PC-9 (cell line): ENCODE results near the gene ANKRD36. TPM values are rescaled to one million over a fixed set of nuclear protein-coding genes. Genes with fewer than 3 reads are reported as not detected.
"Not testable (repeated sequence)": the region's sequence is repeated elsewhere in the genome, so short reads cannot be mapped to it uniquely, and the experiment has no call there.

Experiments used
- BruUV-seq: library from RNA; stranded (reverse); fragments of 400-500 nt; replicated peaks from 2 replicates; lab custom pipeline; 2021; lab: Mats Ljungman, UMichigan
- CTCF ChIA-PET: fragments of 300-600 bp; sonication (Branson Sonifier 250); formaldehyde crosslinking; loops from one replicate; lab custom pipeline; 2022; ENCODE audit warnings: antibody characterized with exemption; lab: Charles Lee
- POLR2A ChIA-PET: fragments of 300-600 bp; sonication (Branson Sonifier 250); formaldehyde crosslinking; loops from one replicate; lab custom pipeline; 2022; ENCODE audit warnings: antibody characterized with exemption; ENCODE audit not compliant: unreplicated experiment; lab: Charles Lee
- DNase-seq, 2 experiments: peaks; one replicate each; pipeline versions ENCODE4 v3.0.0 to v3.0.0-alpha.2; 2015 to 2022; ENCODE audit warnings: mixed read lengths in 1 of 2
- H2AFZ ChIP-seq: fragments of 200-600 bp; sonication (generic); 2 replicates; pipeline ENCODE4 v1.8.1; 2017; ENCODE audit warnings: antibody characterized with exemption
- H3F3A ChIP-seq: fragments of 200-600 bp; sonication (generic); 2 replicates; pipeline ENCODE4 v1.8.1; 2017; ENCODE audit warnings: antibody characterized with exemption, mild to moderate bottlenecking, low read depth; ENCODE audit not compliant: insufficient read depth
- H3K27ac ChIP-seq: fragments of 200-600 bp; sonication (generic); 2 replicates; pipeline ENCODE4 v1.6.1; 2016; ENCODE audit warnings: mixed run types
- H3K27me3 ChIP-seq: fragments of 200-600 bp; sonication (generic); 2 replicates; pipeline ENCODE4 v1.6.1; 2016; ENCODE audit warnings: low read depth, mixed run types; ENCODE audit not compliant: insufficient read depth
- H3K36me3 ChIP-seq: fragments of 200-600 bp; sonication (generic); 2 replicates; pipeline ENCODE4 v1.6.1; 2016; ENCODE audit warnings: low read depth, mixed run types
- H3K4me1 ChIP-seq: fragments of 200-600 bp; sonication (generic); replicated peaks from 2 replicates; pipeline ENCODE4 v1.6.1; 2016; ENCODE audit warnings: mixed run types; ENCODE audit not compliant: insufficient read depth
- H3K4me2 ChIP-seq: fragments of 200-600 bp; sonication (generic); 2 replicates; pipeline ENCODE4 v1.6.1; 2017; ENCODE audit warnings: mixed run types
- H3K4me3 ChIP-seq: fragments of 200-600 bp; sonication (generic); 2 replicates; pipeline ENCODE4 v1.6.1; 2016; ENCODE audit warnings: mixed run types
- H3K79me2 ChIP-seq: fragments of 200-600 bp; sonication (generic); 2 replicates; pipeline ENCODE4 v1.6.1; 2017; ENCODE audit warnings: low read depth, mixed run types
- H3K9me2 ChIP-seq: fragments of 200-600 bp; sonication (generic); 2 replicates; pipeline ENCODE4 v1.8.1; 2017; ENCODE audit warnings: mild to moderate bottlenecking; ENCODE audit not compliant: insufficient read depth
- H3K9me3 ChIP-seq: fragments of 200-600 bp; sonication (generic); 2 replicates; pipeline ENCODE4 v1.8.1; 2016; ENCODE audit warnings: low read depth; ENCODE audit not compliant: insufficient read depth
- H4K20me1 ChIP-seq: fragments of 200-600 bp; sonication (generic); 2 replicates; pipeline ENCODE4 v1.8.1; 2017; ENCODE audit not compliant: insufficient read depth
- CTCF ChIP-seq: fragments of 200-600 bp; sonication (generic); conservative IDR thresholded peaks from 2 replicates; pipeline ENCODE4 v1.6.1; 2017; ENCODE audit warnings: mixed run types, antibody characterized with exemption, mild to moderate bottlenecking, moderate library complexity
- EZH2 ChIP-seq: fragments of 200-600 bp; sonication (generic); IDR thresholded peaks from 2 replicates; pipeline ENCODE4 v1.8.0; 2017; ENCODE audit warnings: antibody characterized with exemption, low read depth
- intact Hi-C: fragments of 100-400 bp; cut with micrococcal nuclease; formaldehyde crosslinking; loops from one replicate; pipeline ENCODE4 v1.10.0; 2022; ENCODE audit not compliant: unreplicated experiment
- total RNA-seq: library from RNA; stranded (reverse); gene quantifications from 2 replicates; pipeline ENCODE4 v1.2.3, GENCODE V29; 2021

Gene ANKRD36
- total RNA-seq, 1 experiment from 2014 or later, result 26.9 TPM

GRCh38 chr2:97266449-97266848, 153.5 kb downstream of the ANKRD36 start:
- H3K36me3 ChIP-seq, H3K9me3 ChIP-seq, POLR2A ChIA-PET, BruUV-seq, H2AFZ ChIP-seq, H3K27me3 ChIP-seq, H3K27ac ChIP-seq, H3F3A ChIP-seq, H3K79me2 ChIP-seq, intact Hi-C loops, H3K4me1 ChIP-seq, H4K20me1 ChIP-seq, H3K4me2 ChIP-seq, H3K4me3 ChIP-seq, DNase-seq, H3K9me2 ChIP-seq, CTCF ChIA-PET: not testable (repeated sequence)

GRCh38 chr2:97267411-97268074, 154.6 kb downstream of the ANKRD36 start:
- H3K4me1 ChIP-seq, result no peaks in the 10 kb centered on the region
- H3K9me2 ChIP-seq, result no peaks in the 10 kb centered on the region
- H2AFZ ChIP-seq, result no peak overlapping the region
- POLR2A ChIA-PET, result no interaction called here
- no peaks in the 10 kb centered on the region for H3F3A ChIP-seq
- CTCF ChIA-PET, result no interaction called here
- peaks cover 3% of the 10 kb centered on the region; the same call in 1 of the 2 replicates for H3K9me3 ChIP-seq
- intact Hi-C loops, result no loop called here
- H3K27ac ChIP-seq, result no peak overlapping the region
- no peak overlapping the region for H3K4me2 ChIP-seq
- no peaks in the 10 kb centered on the region for H4K20me1 ChIP-seq
- no peaks in the 10 kb centered on the region for H3K79me2 ChIP-seq
- peak in 1 of 2 experiments; percentile 34 for DNase-seq
- H3K4me3 ChIP-seq, result no peak overlapping the region
- H3K27me3 ChIP-seq, result no peaks in the 10 kb centered on the region
- TF ChIP-seq CTCF, result no peak
- TF ChIP-seq EZH2, result no peak
- H3K36me3 ChIP-seq, result no peaks in the 10 kb centered on the region
- no TSS peak for BruUV-seq

- CTCF ChIA-PET, POLR2A ChIA-PET, H3K4me2 ChIP-seq, BruUV-seq, H3K9me2 ChIP-seq, H3F3A ChIP-seq, H3K79me2 ChIP-seq, H3K27ac ChIP-seq, H4K20me1 ChIP-seq, H3K36me3 ChIP-seq, H3K4me1 ChIP-seq, H2AFZ ChIP-seq, H3K27me3 ChIP-seq, intact Hi-C loops, H3K4me3 ChIP-seq, H3K9me3 ChIP-seq: not testable (repeated sequence)
- DNase-seq, result peak in 1 of 2 experiments; percentile 32
Measured at GRCh38 chr2:97268075-97268591, 155.2 kb downstream of the ANKRD36 start.

- CTCF ChIA-PET, intact Hi-C loops: not testable (repeated sequence)
Measured at GRCh38 chr2:97276232-97276798, 163.4 kb downstream of the ANKRD36 start.

GRCh38 chr2:97285187-97285586, 172.2 kb downstream of the ANKRD36 start:
- H2AFZ ChIP-seq, H3F3A ChIP-seq, H3K27me3 ChIP-seq, H4K20me1 ChIP-seq, H3K79me2 ChIP-seq, DNase-seq, H3K36me3 ChIP-seq, H3K9me2 ChIP-seq, H3K9me3 ChIP-seq, POLR2A ChIA-PET, H3K4me2 ChIP-seq, BruUV-seq, intact Hi-C loops, H3K4me1 ChIP-seq, H3K27ac ChIP-seq, CTCF ChIA-PET, H3K4me3 ChIP-seq: not testable (repeated sequence)

More at GRCh38 chr2:97276232-97276798, 163.4 kb downstream of the ANKRD36 start:
- H3K4me3 ChIP-seq, H3K36me3 ChIP-seq, H2AFZ ChIP-seq, DNase-seq, H3K79me2 ChIP-seq, H3K27me3 ChIP-seq, BruUV-seq, H3F3A ChIP-seq, H3K9me3 ChIP-seq, POLR2A ChIA-PET, H3K4me1 ChIP-seq, H4K20me1 ChIP-seq, H3K9me2 ChIP-seq, H3K27ac ChIP-seq, H3K4me2 ChIP-seq: not testable (repeated sequence)

- H3F3A ChIP-seq, POLR2A ChIA-PET, H3K27ac ChIP-seq, CTCF ChIA-PET, H3K9me3 ChIP-seq, H4K20me1 ChIP-seq, H3K79me2 ChIP-seq, H2AFZ ChIP-seq, H3K36me3 ChIP-seq, H3K4me1 ChIP-seq, H3K4me2 ChIP-seq, H3K27me3 ChIP-seq, BruUV-seq, intact Hi-C loops, DNase-seq, H3K9me2 ChIP-seq, H3K4me3 ChIP-seq: not testable (repeated sequence)
Measured at GRCh38 chr2:97293687-97294086, 180.7 kb downstream of the ANKRD36 start.
